GM12864 (cell line): ENCODE data around the gene AQP1.

Experiments
- DNase-seq: peaks from one replicate; pipeline ENCODE4 v3.0.0-alpha.2; 2011; ENCODE audit warnings: low read depth
- H3K4me3 ChIP-seq: 2 replicates; pipeline ENCODE4 v1.5.1; 2011; ENCODE audit warnings: mild to moderate bottlenecking, low read depth, low read length, control low read depth
- TF ChIP-seq, protein P1 (sequence below): IDR thresholded peaks from 2 replicates; pipeline ENCODE4 v1.5.1; 2011; ENCODE audit warnings: low read depth, mild to moderate bottlenecking, moderate library complexity, low read length, control low read depth, inconsistent platforms; ENCODE audit errors: missing control alignments

The AQP1 gene

DNA sequence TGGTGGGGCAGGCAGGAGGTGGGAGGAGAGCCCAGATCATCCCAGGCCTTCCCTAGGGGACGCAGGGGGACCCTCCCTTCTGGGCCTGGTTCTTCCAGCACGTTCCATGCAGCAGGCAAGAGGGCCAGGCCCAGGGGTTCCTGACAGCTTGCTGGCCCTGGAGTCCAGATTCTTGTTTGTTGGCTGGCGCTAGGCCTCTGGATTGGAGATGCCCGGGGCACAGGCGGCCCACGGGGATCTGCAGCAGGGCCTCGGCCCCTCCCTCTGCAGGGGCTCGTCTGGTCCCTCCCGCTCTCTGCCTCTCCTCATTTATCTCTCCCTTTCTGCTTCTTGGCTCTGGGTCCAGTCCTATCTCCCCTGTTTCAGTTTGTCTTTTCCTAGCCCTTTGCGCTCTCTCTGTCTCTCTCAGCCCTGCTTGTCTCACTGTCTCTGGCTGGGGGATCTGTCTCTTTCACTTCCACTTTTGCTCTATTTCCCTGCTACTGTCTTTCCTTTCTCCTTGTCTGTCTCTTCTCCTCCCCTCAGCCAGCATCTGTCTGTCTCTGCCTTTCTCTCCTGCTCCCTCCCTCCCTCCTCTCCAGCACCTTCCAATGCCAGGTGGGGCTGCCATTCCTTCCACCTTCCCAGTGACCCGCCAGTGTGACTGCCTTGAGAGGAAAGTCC, 1.1 kb upstream of the AQP1 start:
- TF ChIP-seq, protein P1, sequence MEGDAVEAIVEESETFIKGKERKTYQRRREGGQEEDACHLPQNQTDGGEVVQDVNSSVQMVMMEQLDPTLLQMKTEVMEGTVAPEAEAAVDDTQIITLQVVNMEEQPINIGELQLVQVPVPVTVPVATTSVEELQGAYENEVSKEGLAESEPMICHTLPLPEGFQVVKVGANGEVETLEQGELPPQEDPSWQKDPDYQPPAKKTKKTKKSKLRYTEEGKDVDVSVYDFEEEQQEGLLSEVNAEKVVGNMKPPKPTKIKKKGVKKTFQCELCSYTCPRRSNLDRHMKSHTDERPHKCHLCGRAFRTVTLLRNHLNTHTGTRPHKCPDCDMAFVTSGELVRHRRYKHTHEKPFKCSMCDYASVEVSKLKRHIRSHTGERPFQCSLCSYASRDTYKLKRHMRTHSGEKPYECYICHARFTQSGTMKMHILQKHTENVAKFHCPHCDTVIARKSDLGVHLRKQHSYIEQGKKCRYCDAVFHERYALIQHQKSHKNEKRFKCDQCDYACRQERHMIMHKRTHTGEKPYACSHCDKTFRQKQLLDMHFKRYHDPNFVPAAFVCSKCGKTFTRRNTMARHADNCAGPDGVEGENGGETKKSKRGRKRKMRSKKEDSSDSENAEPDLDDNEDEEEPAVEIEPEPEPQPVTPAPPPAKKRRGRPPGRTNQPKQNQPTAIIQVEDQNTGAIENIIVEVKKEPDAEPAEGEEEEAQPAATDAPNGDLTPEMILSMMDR, result no peak
- H3K4me3 ChIP-seq, result no peak overlapping the region

DNA sequence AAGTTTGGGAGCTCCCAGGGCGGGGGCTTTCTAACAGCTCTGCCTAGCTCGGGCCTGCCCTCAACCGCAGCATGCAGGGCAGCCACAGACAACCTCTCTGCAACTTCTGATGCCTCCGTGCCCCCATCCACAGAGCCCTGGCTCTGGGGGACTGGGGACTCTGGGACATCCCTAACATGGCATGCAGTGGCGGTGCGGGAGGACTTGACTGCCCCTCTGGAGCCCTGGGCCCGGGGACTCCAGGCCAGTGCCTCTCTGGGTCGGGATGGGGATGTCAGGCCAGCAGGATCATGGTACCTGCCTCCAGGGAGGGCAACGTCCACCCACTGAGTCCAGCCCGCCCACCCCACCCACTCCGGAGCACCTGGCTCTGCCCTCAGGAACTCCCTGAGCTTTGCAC, 520 bp upstream of the AQP1 start:
- TF ChIP-seq, protein P1, result no peak
- no peak for DNase-seq
- H3K4me3 ChIP-seq, result no peak overlapping the region

More for the DNA sequence above, 1.1 kb upstream of the AQP1 start:
- DNase-seq, result no peak

DNA sequence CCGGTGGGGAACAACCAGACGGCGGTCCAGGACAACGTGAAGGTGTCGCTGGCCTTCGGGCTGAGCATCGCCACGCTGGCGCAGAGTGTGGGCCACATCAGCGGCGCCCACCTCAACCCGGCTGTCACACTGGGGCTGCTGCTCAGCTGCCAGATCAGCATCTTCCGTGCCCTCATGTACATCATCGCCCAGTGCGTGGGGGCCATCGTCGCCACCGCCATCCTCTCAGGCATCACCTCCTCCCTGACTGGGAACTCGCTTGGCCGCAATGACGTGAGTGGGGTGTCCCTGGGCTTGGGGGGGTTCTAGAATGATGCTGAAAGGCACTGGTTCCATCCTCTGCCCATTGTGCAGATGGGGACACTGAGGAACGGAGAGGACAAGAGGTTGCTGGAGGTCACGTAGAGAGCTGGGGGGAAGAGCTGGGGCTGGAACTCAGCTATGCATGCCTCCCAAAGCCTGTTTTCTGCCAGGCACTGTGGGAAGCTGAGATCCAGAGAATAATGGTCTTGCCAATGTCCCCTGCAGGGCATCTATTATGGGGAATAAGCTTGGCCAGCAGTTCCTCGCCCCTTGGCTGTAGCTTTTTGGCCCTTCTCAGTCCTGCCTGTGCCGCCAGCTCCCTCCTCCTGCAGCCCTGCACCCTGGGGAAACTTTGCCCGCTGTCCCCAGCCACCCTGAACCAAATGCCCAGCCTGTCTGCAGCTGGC, 523 bp downstream of the AQP1 start:
- no peak for DNase-seq
- H3K4me3 ChIP-seq, result no peak overlapping the region
- TF ChIP-seq, protein P1, result no peak

DNA sequence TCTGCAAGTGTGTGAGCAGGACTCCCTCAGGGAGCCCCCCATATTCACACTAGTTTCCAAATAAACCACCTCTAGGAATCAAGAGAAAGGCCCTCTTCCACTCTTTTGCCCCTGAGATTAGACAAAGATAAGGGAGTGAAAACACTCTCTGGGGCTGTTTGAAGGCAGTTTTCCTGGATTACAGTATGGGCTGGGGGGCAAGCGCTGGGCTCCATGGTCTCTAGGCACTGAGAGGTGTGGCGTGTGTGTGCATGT, 1.0 kb downstream of the AQP1 start:
- TF ChIP-seq, protein P1, result no peak
- no peak overlapping the region for H3K4me3 ChIP-seq

DNA sequence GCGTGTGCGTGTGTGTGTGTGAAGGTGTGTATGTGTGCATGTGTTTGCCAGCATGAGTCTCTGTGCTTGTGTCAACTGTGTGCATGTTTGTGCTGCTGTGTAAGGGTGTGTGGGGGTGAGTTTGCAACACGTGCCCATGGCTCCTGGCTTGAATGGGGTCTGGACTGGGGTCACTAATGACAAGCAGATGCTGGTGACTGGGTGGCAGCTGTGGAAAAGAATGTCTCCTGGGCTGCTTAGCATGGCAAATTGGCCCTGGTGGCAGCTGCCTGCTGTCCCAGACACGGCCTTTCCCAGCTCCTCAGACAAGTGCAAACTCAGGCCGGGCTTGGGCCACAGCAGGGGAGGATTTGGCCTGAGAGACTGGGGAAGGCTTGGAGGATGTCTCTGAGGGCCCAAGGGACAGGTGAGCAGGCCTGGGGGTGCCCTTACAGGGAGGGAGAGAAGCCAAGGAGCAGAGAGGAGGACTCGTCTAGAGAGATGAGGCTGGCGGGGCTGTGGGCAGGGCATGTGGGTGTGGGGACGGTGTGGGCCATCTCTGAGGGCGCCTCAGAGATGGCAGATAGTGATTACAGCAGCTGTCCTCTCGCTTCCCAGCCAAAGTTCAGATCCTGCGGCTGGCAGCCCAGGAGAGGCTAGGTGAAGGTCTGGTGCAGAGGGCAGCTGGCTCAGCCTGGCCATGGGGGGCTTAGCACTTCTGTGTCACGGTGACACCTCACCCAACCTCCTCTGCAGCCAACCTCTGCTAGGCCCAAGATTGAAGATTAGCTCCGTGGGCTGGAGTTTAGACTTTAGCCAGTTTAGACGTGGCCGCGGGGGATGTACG, 1.5 kb downstream of the AQP1 start:
- DNase-seq, result no peak
- no peak overlapping the region for H3K4me3 ChIP-seq
- TF ChIP-seq, protein P1, result no peak

More for the DNA sequence above, 1.0 kb downstream of the AQP1 start:
- no peak for DNase-seq

DNA sequence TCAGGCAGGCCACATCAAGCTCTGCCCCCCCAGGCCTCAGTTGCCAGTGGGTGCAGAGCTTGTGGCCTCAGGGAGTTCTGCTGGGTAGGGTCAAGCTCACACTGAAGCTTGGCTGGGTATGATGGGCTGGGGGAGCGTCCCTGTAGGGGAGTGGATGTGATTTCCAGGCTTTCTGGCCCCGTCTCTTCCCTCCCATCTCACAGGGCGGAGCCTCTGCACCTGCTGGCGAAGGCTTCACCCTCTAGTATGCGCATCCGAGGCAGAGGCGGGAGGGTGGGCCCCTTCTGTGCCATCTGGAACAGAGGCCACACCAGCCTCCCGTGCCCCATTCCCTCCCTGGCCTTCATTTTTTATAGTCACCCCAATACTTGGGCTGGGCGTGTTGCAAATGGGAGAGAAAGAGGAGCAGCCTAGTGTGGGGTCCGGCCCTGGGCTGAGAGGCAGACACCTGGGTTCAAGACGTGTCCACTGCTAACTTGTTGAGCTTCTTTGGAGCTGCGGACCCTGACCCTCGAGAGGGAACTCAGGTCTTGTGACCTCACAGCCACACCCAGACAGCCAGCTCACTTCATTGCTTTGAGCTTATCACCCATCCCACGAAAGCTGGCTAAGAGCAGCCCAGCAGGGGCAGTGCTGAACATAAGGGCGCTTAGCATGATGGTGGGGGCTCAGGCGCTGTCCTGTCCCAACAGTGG, 2.3 kb downstream of the AQP1 start:
- DNase-seq, result no peak
- H3K4me3 ChIP-seq, result no peak overlapping the region

More for the DNA sequence above, 2.3 kb downstream of the AQP1 start:
- TF ChIP-seq, protein P1, result no peak
